HAP-1 (cell line): ENCODE results near the gene GDF9.
A peak's percentile ranks its signal among the peaks of the same experiment; 100 is the strongest.

ENCODE experiments used
- DNase-seq, 2 experiments: peaks; one replicate each; pipeline ENCODE4 v3.0.0-alpha.2; 2016 to 2020; ENCODE audit warnings: low spot score in 2 of 2
- H3K27me3 ChIP-seq: fragments of 250-450 bp; sonication (Bioruptor Pico); 2 replicates; pipeline ENCODE4 v1.5.1; 2020; ENCODE audit warnings: low read depth, mild to moderate bottlenecking, moderate library complexity
- H3K36me3 ChIP-seq: fragments of 250-450 bp; sonication (Bioruptor Pico); replicated peaks from 2 replicates; pipeline ENCODE4 v1.5.1; 2020; ENCODE audit warnings: mild to moderate bottlenecking
- H3K4me1 ChIP-seq: fragments of 250-450 bp; sonication (Bioruptor Pico); 2 replicates; pipeline ENCODE4 v1.5.1; 2020; ENCODE audit warnings: mild to moderate bottlenecking
- H3K4me3 ChIP-seq: fragments of 250-450 bp; sonication (Bioruptor Pico); 2 replicates; pipeline ENCODE4 v1.5.1; 2020; ENCODE audit warnings: mild to moderate bottlenecking, moderate library complexity
- H3K9me3 ChIP-seq: fragments of 250-450 bp; sonication (Bioruptor Pico); 2 replicates; pipeline ENCODE4 v1.5.1; 2020; ENCODE audit warnings: mild to moderate bottlenecking, moderate library complexity
- in situ Hi-C: fragments of 300-500 bp; cut with MboI; formaldehyde crosslinking; loops from 3 replicates; pipeline ENCODE4 v1.14.3; 2020; ENCODE audit warnings: low sequenced_read_pairs, inconsistent platforms, mixed read lengths

Gene GDF9

GRCh38 chr5:132839426-132840301, 26.6 kb downstream of the GDF9 start:
- Histone ChIP-seq H3K36me3 (no peaks in the 10 kb centered on the region), H3K9me3 (no peaks in the 10 kb centered on the region; the same call in 1 of the 2 replicates), H3K4me1 (no peaks in the 10 kb centered on the region), H3K27me3 (no peaks in the 10 kb centered on the region), H3K4me3 (no peak overlapping the region)
- in situ Hi-C loops, result no loop called here
- no peak for DNase-seq

DNA sequence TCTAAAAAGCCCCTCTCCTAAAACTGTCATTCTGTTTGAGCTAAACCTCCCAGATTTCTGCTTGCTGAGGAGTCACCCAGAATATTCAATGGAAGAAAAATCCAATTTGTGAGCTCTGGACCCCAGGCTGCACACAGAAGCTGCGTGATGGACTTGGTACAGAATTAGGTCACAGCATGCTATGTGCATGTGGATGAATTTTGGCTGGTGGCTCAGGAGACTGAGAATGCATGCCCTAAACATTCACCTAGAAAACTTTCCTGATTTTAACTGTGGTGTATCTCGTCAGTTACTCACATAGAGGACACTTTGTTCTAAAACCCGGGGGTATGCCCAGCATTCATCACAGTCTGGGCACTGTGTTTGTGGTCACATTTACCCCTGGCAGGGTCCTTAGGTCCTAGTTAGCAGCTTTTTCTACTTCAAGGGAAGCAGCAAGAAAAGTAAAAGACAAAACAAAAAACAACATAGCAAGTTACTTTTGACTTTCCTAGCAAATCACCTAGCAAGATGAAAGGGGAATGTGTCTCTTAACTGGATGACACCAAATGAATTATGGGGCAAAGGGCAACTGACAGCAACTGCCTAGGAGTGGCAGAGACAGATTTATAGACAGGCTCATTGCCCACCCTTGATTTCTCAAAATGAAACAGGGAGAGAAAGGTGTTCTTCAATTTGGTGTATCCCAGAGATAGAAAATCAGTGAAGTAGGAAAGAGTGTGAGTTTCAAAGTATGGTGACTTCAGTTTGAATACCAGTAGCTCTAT, 27.6 kb downstream of the GDF9 start:
- Histone ChIP-seq H3K4me3 (no peak overlapping the region), H3K4me1 (no peaks in the 10 kb centered on the region), H3K27me3 (no peaks in the 10 kb centered on the region), H3K9me3 (no peaks in the 10 kb centered on the region; the same call in 1 of the 2 replicates), H3K36me3 (no peaks in the 10 kb centered on the region)
- in situ Hi-C loops, result no loop called here
- DNase-seq, result no peak

- no peak for DNase-seq
- Histone ChIP-seq H3K4me1 (no peaks in the 10 kb centered on the region), H3K36me3 (no peaks in the 10 kb centered on the region), H3K27me3 (no peaks in the 10 kb centered on the region), H3K4me3 (no peak overlapping the region), H3K9me3 (no peaks in the 10 kb centered on the region; the same call in 1 of the 2 replicates)
- in situ Hi-C loops, result no loop called here
Observed at GRCh38 chr5:132837868-132838267, 28.4 kb downstream of the GDF9 start.

GRCh38 chr5:132836852-132837251, 29.4 kb downstream of the GDF9 start:
- Histone ChIP-seq H3K9me3 (no peaks in the 10 kb centered on the region; the same call in 1 of the 2 replicates), H3K4me1 (no peaks in the 10 kb centered on the region), H3K4me3 (no peak overlapping the region), H3K36me3 (no peaks in the 10 kb centered on the region), H3K27me3 (no peaks in the 10 kb centered on the region)
- no peak for DNase-seq
- in situ Hi-C loops, result no loop called here

DNA sequence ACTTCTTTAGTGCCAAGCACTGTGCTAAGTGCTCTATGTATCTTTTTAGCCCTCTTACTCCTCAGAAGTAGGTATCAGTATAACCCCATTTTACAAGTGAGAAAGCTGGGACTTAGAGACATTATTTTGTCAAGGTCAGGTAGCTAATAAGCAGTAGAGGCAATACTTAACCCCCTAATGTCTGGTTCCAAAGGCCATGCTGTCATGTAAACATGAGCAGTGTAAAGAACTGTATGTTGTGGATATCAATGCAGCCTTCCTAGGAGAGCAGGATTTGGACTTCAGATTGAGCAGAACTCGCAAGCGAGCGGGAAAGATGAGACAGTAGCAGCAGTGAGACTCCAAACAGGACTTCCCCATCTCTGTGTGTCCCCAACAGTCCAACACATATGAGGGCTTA, 32.2 kb downstream of the GDF9 start:
- Histone ChIP-seq H3K9me3 (no peaks in the 10 kb centered on the region; the same call in 1 of the 2 replicates), H3K36me3 (no peaks in the 10 kb centered on the region), H3K4me3 (no peak overlapping the region), H3K27me3 (no peaks in the 10 kb centered on the region), H3K4me1 (peaks cover 6% of the 10 kb centered on the region; the same call in 1 of the 2 replicates)
- in situ Hi-C loops, result no loop called here
- DNase-seq, result no peak

DNA sequence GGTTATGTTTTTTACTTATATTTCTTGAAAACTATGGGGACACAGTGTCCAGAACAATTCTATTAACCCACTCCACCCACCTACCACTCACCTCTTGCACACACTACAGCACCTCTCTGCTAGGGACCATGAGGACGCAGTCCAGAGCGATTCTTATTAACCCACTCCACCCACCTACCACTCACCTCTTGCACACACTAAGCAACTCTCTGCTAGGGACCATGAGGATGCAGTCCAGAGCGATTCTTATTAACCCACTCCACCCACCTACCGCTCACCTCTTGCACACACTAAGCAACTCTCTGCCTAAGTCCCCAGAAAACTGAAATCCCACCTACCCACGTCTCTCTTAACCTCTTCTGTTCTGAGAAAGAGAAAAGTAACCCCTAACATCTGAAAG, 33.7 kb downstream of the GDF9 start:
- in situ Hi-C loops, result no loop called here
- no peaks in the 10 kb centered on the region for H3K27me3 ChIP-seq
- H3K36me3 ChIP-seq, result no peaks in the 10 kb centered on the region
- no peak for DNase-seq
- no peak overlapping the region for H3K4me3 ChIP-seq
- H3K9me3 ChIP-seq, result no peaks in the 10 kb centered on the region
- peaks cover 6% of the 10 kb centered on the region; the same call in 1 of the 2 replicates for H3K4me1 ChIP-seq

GRCh38 chr5:132831095-132831860, 35.0 kb downstream of the GDF9 start:
- Histone ChIP-seq H3K27me3 (no peaks in the 10 kb centered on the region), H3K36me3 (no peaks in the 10 kb centered on the region), H3K4me1 (peaks cover 6% of the 10 kb centered on the region; the same call in 1 of the 2 replicates), H3K4me3 (peak overlapping the region; percentile 45), H3K9me3 (no peaks in the 10 kb centered on the region)
- DNase-seq, result no peak
- in situ Hi-C loops, result no loop called here

- peak in 1 of 2 experiments; percentile 66 for DNase-seq
- in situ Hi-C loops, result no loop called here
- H3K27me3 ChIP-seq, result no peaks in the 10 kb centered on the region
Observed at GRCh38 chr5:132830436-132831094, 35.7 kb downstream of the GDF9 start, which contains the start of gene SHROOM1. SHROOM1 (minus strand) TSS chr5:132830647; CDS start chr5:132826140, 4,507 bp downstream.

GRCh38 chr5:132829742-132830435, 36.4 kb downstream of the GDF9 start:
- DNase-seq, result peak; percentile 51 to 85
- no peaks in the 10 kb centered on the region for H3K27me3 ChIP-seq
- no peaks in the 10 kb centered on the region for H3K9me3 ChIP-seq
- H3K4me3 ChIP-seq, result peak overlapping the region; percentile 45
- in situ Hi-C loops, result no loop called here
- no peaks in the 10 kb centered on the region for H3K36me3 ChIP-seq
- H3K4me1 ChIP-seq, result peaks cover 6% of the 10 kb centered on the region; the same call in 1 of the 2 replicates

More at GRCh38 chr5:132830436-132831094, 35.7 kb downstream of the GDF9 start, which contains the start of gene SHROOM1:
- no peaks in the 10 kb centered on the region for H3K9me3 ChIP-seq
- H3K4me3 ChIP-seq, result peak within 1 kb of the TSS; percentile 45
- peaks cover 6% of the 10 kb centered on the region; the same call in 1 of the 2 replicates for H3K4me1 ChIP-seq
- H3K36me3 ChIP-seq, result no peaks in the 10 kb centered on the region

DNA sequence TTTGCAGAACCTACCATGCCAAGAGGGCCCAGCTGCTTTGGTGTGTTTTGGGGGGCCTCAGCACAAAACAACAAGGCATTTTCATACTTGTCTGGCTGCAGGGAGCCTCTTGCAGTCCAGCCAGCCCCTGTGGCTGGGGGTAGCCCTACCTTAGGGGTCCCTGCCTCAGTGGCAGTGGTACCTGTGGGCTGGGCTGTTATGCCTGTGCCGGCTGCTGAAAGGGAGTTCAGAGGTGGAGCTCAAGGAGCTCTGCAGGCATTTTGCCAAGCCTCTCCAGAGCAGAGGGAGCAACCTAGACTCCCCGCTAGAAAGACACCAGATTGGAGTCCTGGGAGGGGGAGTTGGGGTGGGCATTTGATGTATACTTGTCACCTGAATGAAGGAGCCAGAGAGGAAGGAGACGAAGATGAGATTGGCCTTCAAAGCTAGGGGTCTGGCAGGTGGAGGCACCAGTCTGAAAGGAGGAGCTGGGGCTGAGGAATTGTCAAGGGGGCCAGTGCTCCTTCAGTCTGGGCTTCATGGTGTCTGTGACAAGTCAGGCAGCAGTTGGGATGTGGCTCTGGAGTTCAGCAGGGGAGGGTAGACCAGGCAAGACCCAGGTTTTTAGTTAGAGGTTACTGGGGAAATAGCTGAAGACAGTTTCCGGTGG, 37.3 kb downstream of the GDF9 start:
- DNase-seq, result no peak
- Histone ChIP-seq H3K4me1 (peaks cover 6% of the 10 kb centered on the region; the same call in 1 of the 2 replicates), H3K36me3 (no peaks in the 10 kb centered on the region), H3K9me3 (no peaks in the 10 kb centered on the region), H3K4me3 (peak overlapping the region; percentile 45; the same call in 1 of the 2 replicates), H3K27me3 (no peaks in the 10 kb centered on the region)
- in situ Hi-C loops, result no loop called here

- Histone ChIP-seq H3K36me3 (no peaks in the 10 kb centered on the region), H3K27me3 (no peaks in the 10 kb centered on the region), H3K4me3 (no peak overlapping the region), H3K4me1 (peaks cover 6% of the 10 kb centered on the region; the same call in 1 of the 2 replicates), H3K9me3 (no peaks in the 10 kb centered on the region)
- DNase-seq, result no peak
- in situ Hi-C loops, result no loop called here
Observed at GRCh38 chr5:132827943-132828673, 38.2 kb downstream of the GDF9 start.
